ENCODE results near the gene ZNF341. TPM values are rescaled to one million over a fixed set of nuclear protein-coding genes. Genes with fewer than 3 reads are reported as not detected.

The ZNF341 gene
- total and polyA plus RNA-seq, 9 of the 15 experiments (the other 6 are each of a cell fraction or from before 2014, with no cell fraction given), result 0.08 to 2.6 (median 1.0) TPM

- TF ChIP-seq ZBTB40 (IDR thresholded peaks at IDR 0.05) (peak; percentile 8; the same call in 1 of the 2 replicates), ZBTB40 (CRISPR knock-in tag; IDR thresholded peaks at IDR 0.05) (no peak), TAF15 (IDR thresholded peaks at IDR 0.05; ENCODE audit: low read depth, low read length) (no peak), RAD51 (IDR thresholded peaks at IDR 0.05; ENCODE audit: borderline replicate concordance, low read depth) (0 out of 2 replicates have a peak, but pooled peaks have one; percentile 6)
Observed at GRCh38 chr20:33689493-33689892, 42.3 kb upstream of the ZNF341 start (continued).

Data from K562 (cell line).